K562 (cell line): ENCODE data around the gene RASL10B. TPM values are rescaled to one million over a fixed set of nuclear protein-coding genes. Genes with fewer than 3 reads are reported as not detected.

Experiments used
- ATAC-seq: fragments of 200-7000 bp; cut with Tn5 transposase; 3 replicates; pipeline ENCODE4 v1.9.1; 2020; ENCODE audit warnings: moderate library complexity
- BruUV-seq: library from RNA; stranded (reverse); fragments of 400-500 nt; replicated peaks from 2 replicates; lab custom pipeline; 2021; lab: Mats Ljungman, UMichigan
- CTCF ChIA-PET: fragments of 300-600 bp; formaldehyde crosslinking; extraction: SDS; loops from one replicate; lab custom pipeline; 2021; ENCODE audit warnings: low intra/inter-chr PET ratio; lab: Yijun Ruan, JAX
- POLR2A ChIA-PET: fragments of 300-600, 350-650 bp; sonication (Branson Sonifier 250); formaldehyde crosslinking; extraction: SDS; loops from one replicate; lab custom pipeline; 2021; ENCODE audit warnings: antibody characterized with exemption, inconsistent platforms; lab: Yijun Ruan, JAX
- DNase-seq, 4 experiments: peaks; one replicate each; pipeline versions ENCODE4 v3.0.0 to v3.0.0-alpha.2; 2011 to 2018; ENCODE audit warnings: low spot score in 3 of 4, mixed read lengths in 3 of 4; ENCODE audit errors: extremely low read depth in 1 of 4
- FAIRE-seq: peaks from 2 replicates; lab custom pipeline; 2011; peaks lifted over from hg19 to GRCh38; lab: Jason Lieb, UNC
- H2AFZ ChIP-seq: 2 replicates; pipeline ENCODE4 v1.6.0; 2011; ENCODE audit warnings: low read depth, low read length, control low read depth, inconsistent platforms
- H3K27ac ChIP-seq: fragments of 200-600 bp; 3 replicates; pipeline ENCODE4 v1.8.0; 2011; ENCODE audit warnings: low read depth, mild to moderate bottlenecking, control low read depth, inconsistent platforms, low read length, moderate library complexity, mixed read lengths; ENCODE audit errors: extremely low read depth
- H3K27me3 ChIP-seq, 2 experiments: fragments of 300-600 bp in 1 of 2; 2 replicates in 1 of 2; 3 replicates in 1 of 2; pipeline versions ENCODE4 v1.6.0 to v1.8.0; 2011; ENCODE audit warnings: inconsistent platforms in 2 of 2, low read length in 2 of 2, mild to moderate bottlenecking in 1 of 2, mixed read lengths in 1 of 2, moderate library complexity in 1 of 2; ENCODE audit not compliant: control insufficient read depth in 2 of 2, insufficient read depth in 2 of 2
- H3K36me3 ChIP-seq: fragments of 300-600 bp; 3 replicates; pipeline ENCODE4 v1.8.0; 2011; ENCODE audit warnings: mild to moderate bottlenecking, low read length, inconsistent platforms; ENCODE audit not compliant: control insufficient read depth, insufficient read depth
- H3K4me1 ChIP-seq, 2 experiments: fragments of 200-600 bp in 1 of 2; replicated peaks in 1 of 2; 2 replicates in 1 of 2; 3 replicates in 1 of 2; pipeline versions ENCODE4 v1.5.1 to v1.8.0; 2011; ENCODE audit warnings: inconsistent platforms in 2 of 2, low read length in 2 of 2, mild to moderate bottlenecking in 1 of 2, mixed read lengths in 1 of 2, moderate library complexity in 1 of 2; ENCODE audit not compliant: control insufficient read depth in 2 of 2, insufficient read depth in 2 of 2
- H3K4me2 ChIP-seq: 2 replicates; pipeline ENCODE4 v1.6.1; 2011; ENCODE audit warnings: low read length, control low read depth, inconsistent platforms, mixed read lengths; ENCODE audit not compliant: insufficient read depth
- H3K4me3 ChIP-seq: fragments of 200-600 bp; sonication (generic), shearing (Covaris generic); 2 replicates; pipeline ENCODE4 v1.5.1; 2016; ENCODE audit warnings: control low read depth, inconsistent platforms
- H3K79me2 ChIP-seq: fragments of 200-600 bp; 3 replicates; pipeline ENCODE4 v1.8.0; 2011; ENCODE audit warnings: low read length, inconsistent platforms; ENCODE audit not compliant: control insufficient read depth, insufficient read depth
- H3K9ac ChIP-seq, 2 experiments: 2 replicates each; pipeline versions ENCODE4 v1.6.0 to v1.6.1; 2011; ENCODE audit warnings: low read depth in 2 of 2, low read length in 2 of 2, control low read depth in 1 of 2, inconsistent platforms in 1 of 2, mild to moderate bottlenecking in 1 of 2, mixed read lengths in 1 of 2; ENCODE audit not compliant: insufficient read depth in 1 of 2
- H3K9me1 ChIP-seq: one replicate; pipeline ENCODE4 v1.6.0; 2011; ENCODE audit warnings: inconsistent platforms, mild to moderate bottlenecking, low read length, moderate library complexity; ENCODE audit not compliant: control insufficient read depth, insufficient read depth
- H3K9me3 ChIP-seq: replicated peaks from 2 replicates; pipeline ENCODE4 v1.5.1; 2011; ENCODE audit warnings: low read depth, low read length, inconsistent platforms; ENCODE audit not compliant: control insufficient read depth, insufficient read depth
- H4K20me1 ChIP-seq: replicated peaks from 2 replicates; pipeline ENCODE4 v1.6.1; 2011; ENCODE audit warnings: low read length, inconsistent platforms, mixed read lengths; ENCODE audit not compliant: control insufficient read depth, insufficient read depth
- HLTF ChIP-seq: fragments of 450-650 bp; IDR thresholded peaks from 2 replicates; pipeline ENCODE4 v1.6.1; 2016
- HNRNPLL ChIP-seq: fragments of 200-400 bp; formaldehyde crosslinking; IDR thresholded peaks from 2 replicates; pipeline ENCODE4 v1.6.1; 2017; ENCODE audit warnings: low read length, low read depth, mild to moderate bottlenecking; ENCODE audit not compliant: poor library complexity, severe bottlenecking
- HNRNPUL1 ChIP-seq: fragments of 200-400 bp; formaldehyde crosslinking; IDR thresholded peaks from 2 replicates; pipeline ENCODE4 v1.6.1; 2017; ENCODE audit warnings: low read length
- MAFK ChIP-seq: IDR thresholded peaks from 2 replicates; pipeline ENCODE4 v1.6.1; 2011; ENCODE audit warnings: low read length, improper control_type of control experiment
- MLX ChIP-seq, 2 experiments: fragments of 450-650 bp in 1 of 2; sonication (generic) in 1 of 2; formaldehyde crosslinking; conservative IDR thresholded peaks; 2 replicates each; pipeline versions ENCODE4 v1.4.0 to v1.8.1; 2020 to 2022; ENCODE audit warnings: mild to moderate bottlenecking in 1 of 2, missing genetic modification reagents in 1 of 2
- POLR2G ChIP-seq: fragments of 200-400 bp; formaldehyde crosslinking; IDR thresholded peaks from 2 replicates; pipeline ENCODE4 v1.6.1; 2017; ENCODE audit warnings: low read depth, mild to moderate bottlenecking, antibody characterized with exemption, low read length, moderate library complexity
- SREBF1 ChIP-seq: fragments of 150-350 bp; IDR thresholded peaks from 2 replicates; pipeline ENCODE4 v1.6.1; 2014; ENCODE audit warnings: antibody characterized with exemption, low read depth, low read length, borderline replicate concordance
- XRCC3 ChIP-seq: fragments of 450-650 bp; IDR thresholded peaks from 2 replicates; pipeline ENCODE4 v1.6.1; 2017; ENCODE audit warnings: mild to moderate bottlenecking, moderate library complexity
- ZBTB1 ChIP-seq: sonication (generic); formaldehyde crosslinking; IDR thresholded peaks from 2 replicates; pipeline ENCODE4 v1.8.1; 2023; ENCODE audit warnings: missing genetic modification reagents, low read depth, mild to moderate bottlenecking, borderline replicate concordance
- ZNF316 ChIP-seq: fragments of 450-650 bp; IDR thresholded peaks from 2 replicates; pipeline ENCODE4 v1.6.1; 2016
- ZNF445 ChIP-seq: fragments of 250-450 bp; sonication (Bioruptor Pico); IDR thresholded peaks from 2 replicates; pipeline ENCODE4 v1.4.0; 2020; ENCODE audit warnings: low read depth, mild to moderate bottlenecking, moderate library complexity
- ZNF76 ChIP-seq: fragments of 250-450 bp; sonication (Bioruptor Pico); IDR thresholded peaks from 2 replicates; pipeline ENCODE4 v1.4.0; 2020; ENCODE audit warnings: mild to moderate bottlenecking, moderate library complexity, borderline replicate concordance
- WGBS: fragments of 100-300 bp; shearing (Covaris generic); methylation state at CpG from one replicate; pipeline ENCODE4 v1.1.6; 2016; ENCODE audit warnings: low coverage, mixed read lengths; ENCODE audit not compliant: insufficient coverage; ENCODE audit errors: missing lambda C conversion rate; 5-methylcytosine and 5-hydroxymethylcytosine counted together
- in situ Hi-C: fragments of 300-500 bp; cut with MboI; formaldehyde crosslinking; loops from 4 replicates; pipeline ENCODE4 v1.15.0; 2018; ENCODE audit warnings: inconsistent platforms, mixed read lengths
- intact Hi-C: fragments of 100-400 bp; cut with micrococcal nuclease; formaldehyde crosslinking; loops from 2 replicates; pipeline ENCODE4 v1.14.2; 2022
- polyA plus RNA-seq, 8 experiments: library from polyadenylated mRNA; depleted of rRNA in 4 of 8; stranded (reverse) in 5 of 8; unstranded in 3 of 8; fragments of >200 nt; fragmentation: Nextera tagmentation in 2 of 8; fragmentation: Illumina TruSeq in 1 of 8; extraction: Ambion mirVana in 2 of 8; extraction: Trizol in 1 of 8; gene quantifications; 2 replicates each; pipeline versions ENCODE4 v1.2.1 to v1.2.3, GENCODE V29; 2011 to 2014; ENCODE audit warnings: inconsistent platforms in 1 of 8, missing spikeins in 1 of 8
- total RNA-seq, 7 experiments: library from RNA; depleted of rRNA in 6 of 7; stranded (reverse); fragments of >200 nt in 6 of 7; fragmentation: Illumina TruSeq in 2 of 7; extraction: Trizol in 2 of 7; gene quantifications; 2 replicates each; pipeline versions ENCODE4 v1.2.1 to v1.2.3, GENCODE V29; 2011 to 2021; ENCODE audit warnings: low replicate concordance in 1 of 7

Gene RASL10B
- total and polyA plus RNA-seq, 9 of the 15 experiments (the other 6 are each of a cell fraction or from before 2014, with no cell fraction given) = 0.04 to 0.31 (median 0.14) TPM; not detected in 2

GRCh38 chr17:35731917-35732805 is 722 bp downstream of the RASL10B start:
- 52% methylated on average over 9 of the region's 47 CpGs for WGBS
- CTCF ChIA-PET = no interaction called here
- H2AFZ ChIP-seq = no peak overlapping the region
- no peaks in the 10 kb centered on the region for H3K9me3 ChIP-seq
- DNase-seq (no peak), FAIRE-seq (no peak), ATAC-seq (no peak)
- peaks cover 5% of the 10 kb centered on the region; the same call in 1 of the 3 replicates for H3K36me3 ChIP-seq
- H3K27me3 ChIP-seq = peaks cover 19 to 44% of the 10 kb centered on the region in 2 experiments; a peak in 4 of 5 replicates
- TF ChIP-seq POLR2G = peak; percentile 5; the same call in 1 of the 2 replicates
- TF ChIP-seq ZNF316 = no peak
- in situ Hi-C loops (loop anchor here (25.0 kb wide), 1 partner anchor 1295 kb away; no protein-coding TSS in a partner anchor), intact Hi-C loops (loop anchor here (5.0 kb wide), 1 partner anchor 175 kb away; no protein-coding TSS in a partner anchor)
- peaks cover 3% of the 10 kb centered on the region; the same call in 1 of the 2 replicates for H4K20me1 ChIP-seq
- H3K9ac ChIP-seq = peak overlapping the region in 1 of 2 experiments; percentile 61; a peak in 2 of 4 replicates
- no TSS peak for BruUV-seq
- no peaks in the 10 kb centered on the region for H3K9me1 ChIP-seq
- H3K27ac ChIP-seq = no peak overlapping the region
- H3K4me3 ChIP-seq = peak overlapping the region; percentile 41
- H3K79me2 ChIP-seq = no peaks in the 10 kb centered on the region
- POLR2A ChIA-PET = interaction anchor here (1.2 to 1.6 kb wide), 2 partner anchors 9 to 11 kb away, joined by 3 to 6 read pairs; no protein-coding TSS in a partner anchor
- peaks cover 3 to 17% of the 10 kb centered on the region in 2 experiments; a peak in 3 of 5 replicates for H3K4me1 ChIP-seq
- no peak overlapping the region for H3K4me2 ChIP-seq

GRCh38 chr17:35732806-35733136 is 1.3 kb downstream of the RASL10B start:
- FAIRE-seq = no peak
- no peak overlapping the region for H2AFZ ChIP-seq
- H3K9ac ChIP-seq = 0 out of 4 replicates have a peak overlapping the region, but pooled peaks of 1 of the 2 experiments have one; percentile 37
- H3K36me3 ChIP-seq = 0 out of 3 replicates have a peak, but pooled peaks cover under 1% of the 10 kb centered on the region
- no peaks in the 10 kb centered on the region for H3K79me2 ChIP-seq
- H4K20me1 ChIP-seq = peaks cover 3% of the 10 kb centered on the region; the same call in 1 of the 2 replicates
- POLR2A ChIA-PET = interaction anchor here (1.2 kb wide), 1 partner anchor 9 kb away, joined by 3 read pairs; no protein-coding TSS in a partner anchor
- intact Hi-C loops = loop anchor here (5.0 kb wide), 1 partner anchor 175 kb away; no protein-coding TSS in a partner anchor
- no peaks in the 10 kb centered on the region for H3K9me1 ChIP-seq
- no peak overlapping the region for H3K27ac ChIP-seq
- 13% methylated on average over 1 of the region's 1 CpG for WGBS
- no peak overlapping the region for H3K4me3 ChIP-seq
- no TSS peak for BruUV-seq
- no peak for ATAC-seq
- H3K9me3 ChIP-seq = no peaks in the 10 kb centered on the region
- no peak for DNase-seq
- peaks cover 23 to 44% of the 10 kb centered on the region in 2 experiments; a peak in 4 of 5 replicates for H3K27me3 ChIP-seq
- H3K4me2 ChIP-seq = no peak overlapping the region
- in situ Hi-C loops = loop anchor here (25.0 kb wide), 1 partner anchor 1295 kb away; no protein-coding TSS in a partner anchor
- CTCF ChIA-PET = no interaction called here
- peaks cover 3 to 17% of the 10 kb centered on the region in 2 experiments; a peak in 3 of 5 replicates for H3K4me1 ChIP-seq
- TF ChIP-seq HNRNPLL (no peak), XRCC3 (no peak), HNRNPUL1 (no peak), ZBTB1 (CRISPR knock-in tag) (no peak), ZNF76 (CRISPR knock-in tag) (no peak), ZNF445 (no peak), SREBF1 (no peak), MAFK (no peak), MLX (CRISPR knock-in tag; conservative IDR thresholded peaks at IDR 0.05) (no peak), HLTF (no peak)
